Tibial nerve (tissue), 4 donors: Measurements from ENCODE around the gene CNTN6. TPM values are rescaled to one million over a fixed set of nuclear protein-coding genes. Genes with fewer than 3 reads are reported as not detected.

Source experiments
- DNase-seq, 2 donors: peaks; one replicate each; pipeline ENCODE4 v3.0.0-alpha.2; 2019; ENCODE audit warnings: low spot score in 2 of 2
- H3K27ac ChIP-seq, 4 donors: fragments of 200-600 bp; sonication (generic) in 3 of 4; one replicate each; pipeline ENCODE4 v1.5.1; 2017 to 2019; ENCODE audit warnings: mild to moderate bottlenecking in 1 of 4
- H3K27me3 ChIP-seq, 2 donors: fragments of 200-600 bp; sonication (generic) in 1 of 2; one replicate each; pipeline versions ENCODE4 v1.5.1 to v1.6.0; 2017 to 2019
- H3K36me3 ChIP-seq, 3 donors: fragments of 200-600 bp; sonication (generic); one replicate each; pipeline ENCODE4 v1.5.1; 2018 to 2019
- H3K4me1 ChIP-seq, 4 donors: fragments of 200-600 bp; sonication (generic) in 3 of 4; one replicate each; pipeline ENCODE4 v1.5.1; 2017 to 2019
- H3K4me3 ChIP-seq, 4 donors: fragments of 200-600 bp; sonication (generic) in 3 of 4; one replicate each; pipeline ENCODE4 v1.5.1; 2017 to 2019; ENCODE audit warnings: mild to moderate bottlenecking in 1 of 4, moderate library complexity in 1 of 4
- H3K9me3 ChIP-seq, 4 donors: fragments of 200-600 bp; sonication (generic) in 3 of 4; one replicate each; pipeline ENCODE4 v1.5.1; 2017 to 2019
- EP300 ChIP-seq, 2 donors: sonication (generic); formaldehyde crosslinking; IDR thresholded peaks; one replicate each; pipeline ENCODE4 v1.6.1; 2017; ENCODE audit warnings: antibody characterized with exemption in 2 of 2, mild to moderate bottlenecking in 1 of 2
- POLR2A ChIP-seq, 2 donors: fragments of 450-650 bp; IDR thresholded peaks; one replicate each; pipeline ENCODE4 v1.6.1; 2017; ENCODE audit warnings: antibody characterized with exemption in 2 of 2, mild to moderate bottlenecking in 2 of 2, moderate library complexity in 2 of 2
- WGBS, 2 donors: methylation state at CpG; one replicate each; pipeline ENCODE4 v1.1.5; 2018; 5-methylcytosine and 5-hydroxymethylcytosine counted together
- total RNA-seq, 4 donors: library from RNA; depleted of rRNA; stranded (reverse); fragments of >200 nt; gene quantifications; one replicate each; pipeline ENCODE4 v1.1.0, GENCODE V29; 2016
- TF ChIP-seq, protein P1 (sequence below), 5 experiments: fragments of 200-600 bp in 3 of 5; fragments of 450-650 bp in 2 of 5; sonication (generic) in 3 of 5; IDR thresholded peaks; one replicate each; pipeline ENCODE4 v1.5.1; 2016 to 2019; ENCODE audit warnings: antibody characterized with exemption in 5 of 5, mild to moderate bottlenecking in 3 of 5, moderate library complexity in 2 of 5

The CNTN6 gene
- total RNA-seq, 4 donors from 2014 or later, result 0.20 TPM; not detected in 3

DNA sequence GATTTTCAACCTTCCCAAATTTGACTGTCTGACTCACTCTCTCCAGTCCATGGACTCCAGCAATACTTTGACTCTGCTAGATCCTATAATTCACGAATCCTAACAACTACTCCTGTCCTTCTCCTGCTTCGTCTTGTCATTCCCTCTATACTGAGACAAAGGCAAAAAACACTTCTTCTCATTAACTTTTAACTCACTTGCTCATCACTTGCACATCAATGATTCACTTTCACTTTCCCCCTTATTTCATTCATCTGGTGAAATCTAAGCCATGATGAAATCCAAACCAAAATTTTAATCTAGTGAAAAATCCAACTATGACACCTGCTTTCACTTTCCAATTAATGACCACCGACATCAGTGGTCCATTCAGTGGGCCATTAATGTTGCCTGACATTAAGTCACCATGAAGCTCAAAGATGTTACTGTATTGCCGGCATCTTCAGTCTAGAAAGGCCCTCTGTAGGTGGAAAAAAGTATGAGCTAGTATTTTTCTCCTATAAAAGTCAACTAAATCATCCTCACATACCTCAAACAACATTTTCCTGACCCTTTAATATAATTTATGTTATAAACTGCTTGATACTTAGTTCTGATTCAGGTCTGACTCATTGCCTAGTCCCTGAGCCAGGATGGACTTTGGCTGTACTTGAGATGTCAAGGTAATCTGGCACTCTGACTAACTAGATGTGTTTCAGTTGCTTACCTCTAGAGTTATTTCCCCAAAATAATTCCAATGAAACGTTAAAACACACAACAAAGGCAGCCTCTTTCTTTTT is 158.6 kb downstream of the CNTN6 start:
- H3K27me3 ChIP-seq, result no peaks in the 10 kb centered on the region
- 62 to 69% methylated on average over 5 of the region's 5 CpGs for WGBS, 2 donors
- H3K4me1 ChIP-seq, result no peaks in the 10 kb centered on the region
- no peak for DNase-seq
- TF ChIP-seq POLR2A (IDR thresholded peaks at IDR 0.05) (no peak), EP300 (IDR thresholded peaks at IDR 0.05) (no peak)
- TF ChIP-seq, protein P1, sequence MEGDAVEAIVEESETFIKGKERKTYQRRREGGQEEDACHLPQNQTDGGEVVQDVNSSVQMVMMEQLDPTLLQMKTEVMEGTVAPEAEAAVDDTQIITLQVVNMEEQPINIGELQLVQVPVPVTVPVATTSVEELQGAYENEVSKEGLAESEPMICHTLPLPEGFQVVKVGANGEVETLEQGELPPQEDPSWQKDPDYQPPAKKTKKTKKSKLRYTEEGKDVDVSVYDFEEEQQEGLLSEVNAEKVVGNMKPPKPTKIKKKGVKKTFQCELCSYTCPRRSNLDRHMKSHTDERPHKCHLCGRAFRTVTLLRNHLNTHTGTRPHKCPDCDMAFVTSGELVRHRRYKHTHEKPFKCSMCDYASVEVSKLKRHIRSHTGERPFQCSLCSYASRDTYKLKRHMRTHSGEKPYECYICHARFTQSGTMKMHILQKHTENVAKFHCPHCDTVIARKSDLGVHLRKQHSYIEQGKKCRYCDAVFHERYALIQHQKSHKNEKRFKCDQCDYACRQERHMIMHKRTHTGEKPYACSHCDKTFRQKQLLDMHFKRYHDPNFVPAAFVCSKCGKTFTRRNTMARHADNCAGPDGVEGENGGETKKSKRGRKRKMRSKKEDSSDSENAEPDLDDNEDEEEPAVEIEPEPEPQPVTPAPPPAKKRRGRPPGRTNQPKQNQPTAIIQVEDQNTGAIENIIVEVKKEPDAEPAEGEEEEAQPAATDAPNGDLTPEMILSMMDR (IDR thresholded peaks at IDR 0.05), result no peak
- H3K36me3 ChIP-seq, result no peaks in the 10 kb centered on the region
- no peaks in the 10 kb centered on the region for H3K9me3 ChIP-seq
- no peak overlapping the region for H3K4me3 ChIP-seq
- no peak overlapping the region for H3K27ac ChIP-seq

DNA sequence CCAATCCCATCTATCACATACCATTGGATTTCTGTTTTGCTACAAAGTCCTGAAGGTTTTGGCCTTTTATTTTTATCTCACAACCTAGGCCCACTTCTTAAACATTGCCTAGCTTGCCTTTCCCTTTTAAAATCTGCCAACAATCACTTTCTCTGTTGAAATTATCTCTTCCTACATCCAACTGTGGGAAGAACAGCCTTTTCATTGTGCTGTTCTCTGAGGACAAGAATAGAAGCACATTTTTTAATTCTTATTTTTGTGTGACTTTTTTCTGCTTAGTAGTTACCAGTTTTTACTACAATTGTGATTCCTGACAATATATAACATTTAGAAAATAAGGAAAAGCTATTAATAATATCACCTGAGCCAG is 159.2 kb downstream of the CNTN6 start:
- TF ChIP-seq POLR2A (IDR thresholded peaks at IDR 0.05), result no peak
- no peak for TF ChIP-seq EP300 (IDR thresholded peaks at IDR 0.05)
- TF ChIP-seq, protein P1 (IDR thresholded peaks at IDR 0.05), result no peak
- H3K36me3 ChIP-seq, result no peaks in the 10 kb centered on the region
- H3K4me3 ChIP-seq, result no peak overlapping the region
- H3K27me3 ChIP-seq, result no peaks in the 10 kb centered on the region
- H3K4me1 ChIP-seq, result no peaks in the 10 kb centered on the region
- no peak overlapping the region for H3K27ac ChIP-seq
- no peak for DNase-seq
- H3K9me3 ChIP-seq, result no peaks in the 10 kb centered on the region

GRCh38 chr3:1262246-1262645 is 169.4 kb downstream of the CNTN6 start:
- no peaks in the 10 kb centered on the region for H3K9me3 ChIP-seq
- H3K4me1 ChIP-seq, result no peaks in the 10 kb centered on the region
- H3K27ac ChIP-seq, result no peak overlapping the region
- no peak overlapping the region for H3K4me3 ChIP-seq
- no peaks in the 10 kb centered on the region for H3K27me3 ChIP-seq
- WGBS, 2 donors, result 95 to 96% methylated on average over 2 of the region's 2 CpGs
- H3K36me3 ChIP-seq, result no peaks in the 10 kb centered on the region
- TF ChIP-seq, protein P1 (IDR thresholded peaks at IDR 0.05), result no peak
- TF ChIP-seq EP300 (IDR thresholded peaks at IDR 0.05), result no peak
- no peak for TF ChIP-seq POLR2A (IDR thresholded peaks at IDR 0.05)
- DNase-seq, result no peak

GRCh38 chr3:1263121-1263520 is 170.3 kb downstream of the CNTN6 start:
- no peaks in the 10 kb centered on the region for H3K4me1 ChIP-seq
- H3K9me3 ChIP-seq, result no peaks in the 10 kb centered on the region
- no peak for DNase-seq
- no peaks in the 10 kb centered on the region for H3K36me3 ChIP-seq
- no peak overlapping the region for H3K4me3 ChIP-seq
- 65 to 72% methylated on average over 4 of the region's 4 CpGs for WGBS, 2 donors
- TF ChIP-seq, protein P1 (IDR thresholded peaks at IDR 0.05), result no peak
- no peaks in the 10 kb centered on the region for H3K27me3 ChIP-seq
- H3K27ac ChIP-seq, result no peak overlapping the region

DNA sequence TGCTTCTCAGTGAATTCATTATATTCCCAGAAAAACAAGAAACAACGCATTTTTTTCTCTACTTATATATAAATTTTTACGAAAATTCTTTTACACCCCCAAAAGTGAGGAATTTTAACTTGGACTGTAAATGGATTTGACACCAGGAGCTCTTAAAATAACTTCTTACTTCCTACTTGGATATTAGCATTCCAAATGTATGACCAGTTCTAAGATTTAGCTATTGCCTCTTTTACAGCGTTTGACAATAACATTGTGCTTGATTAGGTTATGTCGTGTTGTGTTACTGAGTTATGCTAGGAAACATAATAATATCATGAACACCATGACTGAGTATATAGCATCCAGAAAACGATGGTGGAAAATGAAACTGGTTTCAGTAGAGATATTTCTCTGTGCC is 177.0 kb downstream of the CNTN6 start:
- no peaks in the 10 kb centered on the region for H3K36me3 ChIP-seq
- H3K9me3 ChIP-seq, result no peaks in the 10 kb centered on the region
- H3K27me3 ChIP-seq, result no peaks in the 10 kb centered on the region
- DNase-seq, result no peak
- H3K4me3 ChIP-seq, result no peak overlapping the region
- TF ChIP-seq POLR2A (IDR thresholded peaks at IDR 0.05) (no peak), EP300 (IDR thresholded peaks at IDR 0.05) (no peak)
- TF ChIP-seq, protein P1 (IDR thresholded peaks at IDR 0.05), result no peak
- no peaks in the 10 kb centered on the region for H3K4me1 ChIP-seq
- H3K27ac ChIP-seq, result no peak overlapping the region
- 51 to 57% methylated on average over 5 of the region's 5 CpGs for WGBS, 2 donors
